Panc1 (cell line): ENCODE data around the gene MB21D2. TPM values are rescaled to one million over a fixed set of nuclear protein-coding genes. Genes with fewer than 3 reads are reported as not detected.
A peak's percentile ranks its signal among the peaks of the same experiment; 100 is the strongest.

ENCODE experiments used
- ATAC-seq: fragments of 200-7000 bp; cut with Tn5 transposase; 2 replicates; pipeline ENCODE4 v1.9.1; 2020; ENCODE audit warnings: mild to moderate bottlenecking, moderate library complexity
- BruUV-seq: library from RNA; stranded (reverse); fragments of 400-500 nt; replicated peaks from 2 replicates; lab custom pipeline; 2021; lab: Mats Ljungman, UMichigan
- CTCF ChIA-PET: fragments of 300-600 bp; sonication (Branson Sonifier 250); formaldehyde crosslinking; loops from one replicate; lab custom pipeline; 2022; ENCODE audit warnings: antibody characterized with exemption; lab: Charles Lee
- POLR2A ChIA-PET: fragments of 300-600 bp; sonication (Branson Sonifier 250); formaldehyde crosslinking; loops from one replicate; lab custom pipeline; 2022; ENCODE audit warnings: antibody characterized with exemption; lab: Charles Lee
- DNase-seq: peaks from one replicate; pipeline ENCODE4 v3.0.0-alpha.2; 2010; ENCODE audit warnings: low read depth, low spot score
- H3K27ac ChIP-seq: 2 replicates; pipeline ENCODE4 v1.5.1; 2011; ENCODE audit warnings: mild to moderate bottlenecking, low read length, inconsistent platforms
- H3K27me3 ChIP-seq: fragments of 200-500 bp; sonication (Bioruptor generic); 2 replicates; pipeline ENCODE4 v1.6.0; 2014; ENCODE audit warnings: low read length, inconsistent platforms; ENCODE audit not compliant: control insufficient read depth, insufficient read depth
- H3K36me3 ChIP-seq: fragments of 200-500 bp; sonication (Bioruptor generic); 2 replicates; pipeline ENCODE4 v1.5.1; 2014; ENCODE audit warnings: inconsistent platforms, mild to moderate bottlenecking, low read length, moderate library complexity; ENCODE audit not compliant: control insufficient read depth, insufficient read depth
- H3K4me1 ChIP-seq: 2 replicates; pipeline ENCODE4 v1.5.1; 2011; ENCODE audit warnings: inconsistent platforms, mild to moderate bottlenecking, low read length, moderate library complexity; ENCODE audit not compliant: control insufficient read depth, insufficient read depth
- H3K4me3 ChIP-seq, 2 experiments: 2 replicates each; pipeline ENCODE4 v1.5.1; 2011 to 2012; ENCODE audit warnings: low read depth in 2 of 2, low read length in 2 of 2, mild to moderate bottlenecking in 2 of 2, inconsistent platforms in 1 of 2, moderate library complexity in 1 of 2
- H3K9me3 ChIP-seq: fragments of 200-500 bp; sonication (Bioruptor generic); 2 replicates; pipeline ENCODE4 v1.5.1; 2014; ENCODE audit warnings: low read depth, mild to moderate bottlenecking, inconsistent platforms, low read length, moderate library complexity; ENCODE audit not compliant: control insufficient read depth, insufficient read depth
- POLR2AphosphoS5 ChIP-seq: IDR thresholded peaks from 2 replicates; pipeline ENCODE4 v1.6.1; 2012; ENCODE audit warnings: mild to moderate bottlenecking, low read depth, low read length, moderate library complexity
- SIN3A ChIP-seq: IDR thresholded peaks from 2 replicates; pipeline ENCODE4 v1.6.1; 2012; ENCODE audit warnings: low read depth, mild to moderate bottlenecking, low read length, moderate library complexity, borderline replicate concordance; ENCODE audit not compliant: insufficient read depth
- TCF7L2 ChIP-seq: IDR thresholded peaks from 2 replicates; pipeline ENCODE4 v1.6.1; 2011; ENCODE audit warnings: mild to moderate bottlenecking, low read depth, low read length, inconsistent platforms
- in situ Hi-C: cut with HindIII; loops from 2 replicates; pipeline ENCODE4 v1.10.0; 2016; ENCODE audit warnings: low sequenced_read_pairs, low pct_unique_long_range_greater_than_20kb
- intact Hi-C: fragments of 100-400 bp; cut with micrococcal nuclease; formaldehyde crosslinking; loops from one replicate; pipeline ENCODE4 v1.10.0; 2022; ENCODE audit not compliant: unreplicated experiment
- total RNA-seq: library from RNA; stranded (reverse); gene quantifications from one replicate; pipeline ENCODE4 v1.2.1, GENCODE V29; 2021; ENCODE audit not compliant: unreplicated experiment
- TF ChIP-seq, protein P1 (sequence below): fragments of 450-650 bp; IDR thresholded peaks from 2 replicates; pipeline ENCODE4 v1.5.1; 2017; ENCODE audit warnings: mild to moderate bottlenecking
- TF ChIP-seq, protein P2 (sequence below), 2 experiments: IDR thresholded peaks; 2 replicates each; pipeline ENCODE4 v1.6.1; 2011 to 2012; ENCODE audit warnings: low read depth in 2 of 2, control low read depth in 1 of 2, low read length in 1 of 2, mild to moderate bottlenecking in 1 of 2, moderate library complexity in 1 of 2; ENCODE audit not compliant: insufficient read depth in 1 of 2

MB21D2 gene
- total RNA-seq, 1 experiment from 2014 or later: 7.8 TPM

DNA sequence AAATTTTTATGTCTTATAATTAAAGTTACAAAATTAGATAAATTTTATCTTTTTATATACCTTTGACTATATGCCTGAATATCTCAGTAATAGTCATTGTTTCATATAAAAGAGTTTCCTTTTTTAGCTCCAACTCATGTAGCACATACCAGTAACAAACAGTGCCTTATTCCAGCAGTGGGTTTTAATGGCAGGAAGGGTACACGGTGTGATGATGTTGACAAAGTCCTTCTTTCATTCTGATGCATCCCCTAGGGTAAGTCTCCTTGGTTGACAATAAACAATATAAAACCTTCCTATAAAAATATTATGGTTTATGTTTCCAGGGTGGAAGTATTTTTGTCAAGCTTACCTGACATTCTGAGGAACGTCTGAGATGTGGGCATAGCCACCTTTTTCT is 113.2 kb downstream of the MB21D2 start:
- no peak for ATAC-seq
- CTCF ChIA-PET: no interaction called here

DNA sequence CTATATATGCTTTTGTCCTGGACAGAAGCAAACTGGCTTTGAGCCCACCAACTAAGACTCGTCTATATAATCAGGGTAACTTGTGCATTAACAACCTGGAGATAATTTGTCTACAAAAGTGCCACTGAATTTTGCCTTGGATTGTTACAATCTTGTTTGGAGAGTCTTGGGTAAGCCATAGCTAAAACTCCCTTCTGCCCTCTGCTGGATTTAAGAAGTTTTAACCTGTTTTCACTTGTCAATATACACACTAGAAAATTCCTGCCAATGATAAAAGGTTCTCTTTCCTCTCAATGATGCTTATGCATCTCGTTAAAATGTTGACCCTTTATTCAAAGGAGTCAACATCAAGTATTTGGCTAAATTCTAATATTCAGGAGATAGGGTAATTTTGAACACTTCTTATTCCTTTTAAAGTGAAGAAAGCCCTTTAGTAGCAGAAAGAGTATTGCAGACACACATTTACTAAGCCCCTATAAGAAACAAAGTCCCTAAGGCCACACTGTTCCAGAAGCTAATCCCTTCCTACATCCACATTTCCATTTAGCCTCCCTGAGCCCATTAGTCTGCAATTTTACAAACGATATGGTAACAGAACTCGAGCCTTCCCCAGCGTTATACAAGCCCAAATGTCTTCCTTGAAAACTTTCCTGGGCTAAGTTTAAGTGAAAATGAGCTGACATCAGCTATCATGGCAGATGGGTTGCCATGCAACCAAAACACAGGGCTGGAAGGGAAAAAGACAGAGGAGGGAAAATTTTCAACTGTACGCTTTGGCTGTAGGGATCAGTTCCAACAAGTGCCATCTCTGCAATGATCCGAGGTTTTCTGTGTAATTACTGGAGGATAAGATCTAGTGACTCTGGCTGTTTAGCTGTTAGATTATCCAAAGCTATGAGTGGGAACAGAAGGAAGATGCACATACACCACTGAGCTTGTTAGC is 114.4 kb downstream of the MB21D2 start:
- H3K4me3 ChIP-seq: no peak overlapping the region
- H3K36me3 ChIP-seq: no peaks in the 10 kb centered on the region
- POLR2A ChIA-PET: no interaction called here
- no peak overlapping the region for H3K27ac ChIP-seq
- BruUV-seq: no TSS peak
- DNase-seq (no peak), ATAC-seq (peak; percentile 83)
- no peaks in the 10 kb centered on the region for H3K4me1 ChIP-seq
- TF ChIP-seq, protein P1, sequence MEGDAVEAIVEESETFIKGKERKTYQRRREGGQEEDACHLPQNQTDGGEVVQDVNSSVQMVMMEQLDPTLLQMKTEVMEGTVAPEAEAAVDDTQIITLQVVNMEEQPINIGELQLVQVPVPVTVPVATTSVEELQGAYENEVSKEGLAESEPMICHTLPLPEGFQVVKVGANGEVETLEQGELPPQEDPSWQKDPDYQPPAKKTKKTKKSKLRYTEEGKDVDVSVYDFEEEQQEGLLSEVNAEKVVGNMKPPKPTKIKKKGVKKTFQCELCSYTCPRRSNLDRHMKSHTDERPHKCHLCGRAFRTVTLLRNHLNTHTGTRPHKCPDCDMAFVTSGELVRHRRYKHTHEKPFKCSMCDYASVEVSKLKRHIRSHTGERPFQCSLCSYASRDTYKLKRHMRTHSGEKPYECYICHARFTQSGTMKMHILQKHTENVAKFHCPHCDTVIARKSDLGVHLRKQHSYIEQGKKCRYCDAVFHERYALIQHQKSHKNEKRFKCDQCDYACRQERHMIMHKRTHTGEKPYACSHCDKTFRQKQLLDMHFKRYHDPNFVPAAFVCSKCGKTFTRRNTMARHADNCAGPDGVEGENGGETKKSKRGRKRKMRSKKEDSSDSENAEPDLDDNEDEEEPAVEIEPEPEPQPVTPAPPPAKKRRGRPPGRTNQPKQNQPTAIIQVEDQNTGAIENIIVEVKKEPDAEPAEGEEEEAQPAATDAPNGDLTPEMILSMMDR: peak; percentile 76; the same call in 1 of the 2 replicates
- no peak for TF ChIP-seq TCF7L2
- in situ Hi-C loops (no loop called here), intact Hi-C loops (loop anchor here (1.0 to 2.0 kb wide), 2 partner anchors 237 to 336 kb away; no protein-coding TSS in a partner anchor)
- H3K27me3 ChIP-seq: no peaks in the 10 kb centered on the region
- CTCF ChIA-PET: interaction anchor here (0.6 to 1.5 kb wide), 5 partner anchors 10 to 769 kb away, joined by 3 to 6 read pairs (median 3); no protein-coding TSS in a partner anchor
- H3K9me3 ChIP-seq: no peaks in the 10 kb centered on the region

More for the DNA sequence above, 113.2 kb downstream of the MB21D2 start:
- POLR2A ChIA-PET: interaction anchor here (0.6 kb wide), 1 partner anchor 31 kb away, joined by 6 read pairs; no protein-coding TSS in a partner anchor
- TF ChIP-seq TCF7L2 (no peak), POLR2AphosphoS5 (no peak), SIN3A (no peak)
- TF ChIP-seq, protein P1: no peak
- TF ChIP-seq, protein P2, sequence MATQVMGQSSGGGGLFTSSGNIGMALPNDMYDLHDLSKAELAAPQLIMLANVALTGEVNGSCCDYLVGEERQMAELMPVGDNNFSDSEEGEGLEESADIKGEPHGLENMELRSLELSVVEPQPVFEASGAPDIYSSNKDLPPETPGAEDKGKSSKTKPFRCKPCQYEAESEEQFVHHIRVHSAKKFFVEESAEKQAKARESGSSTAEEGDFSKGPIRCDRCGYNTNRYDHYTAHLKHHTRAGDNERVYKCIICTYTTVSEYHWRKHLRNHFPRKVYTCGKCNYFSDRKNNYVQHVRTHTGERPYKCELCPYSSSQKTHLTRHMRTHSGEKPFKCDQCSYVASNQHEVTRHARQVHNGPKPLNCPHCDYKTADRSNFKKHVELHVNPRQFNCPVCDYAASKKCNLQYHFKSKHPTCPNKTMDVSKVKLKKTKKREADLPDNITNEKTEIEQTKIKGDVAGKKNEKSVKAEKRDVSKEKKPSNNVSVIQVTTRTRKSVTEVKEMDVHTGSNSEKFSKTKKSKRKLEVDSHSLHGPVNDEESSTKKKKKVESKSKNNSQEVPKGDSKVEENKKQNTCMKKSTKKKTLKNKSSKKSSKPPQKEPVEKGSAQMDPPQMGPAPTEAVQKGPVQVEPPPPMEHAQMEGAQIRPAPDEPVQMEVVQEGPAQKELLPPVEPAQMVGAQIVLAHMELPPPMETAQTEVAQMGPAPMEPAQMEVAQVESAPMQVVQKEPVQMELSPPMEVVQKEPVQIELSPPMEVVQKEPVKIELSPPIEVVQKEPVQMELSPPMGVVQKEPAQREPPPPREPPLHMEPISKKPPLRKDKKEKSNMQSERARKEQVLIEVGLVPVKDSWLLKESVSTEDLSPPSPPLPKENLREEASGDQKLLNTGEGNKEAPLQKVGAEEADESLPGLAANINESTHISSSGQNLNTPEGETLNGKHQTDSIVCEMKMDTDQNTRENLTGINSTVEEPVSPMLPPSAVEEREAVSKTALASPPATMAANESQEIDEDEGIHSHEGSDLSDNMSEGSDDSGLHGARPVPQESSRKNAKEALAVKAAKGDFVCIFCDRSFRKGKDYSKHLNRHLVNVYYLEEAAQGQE (IDR thresholded peaks at IDR 0.05; ENCODE audit: insufficient read depth in 1 of 2, low read depth in 2 of 2, low read length in 1 of 2): no peak
- Histone ChIP-seq H3K4me1 (no peaks in the 10 kb centered on the region), H3K27ac (no peak overlapping the region), H3K27me3 (no peaks in the 10 kb centered on the region), H3K9me3 (no peaks in the 10 kb centered on the region), H3K4me3 (no peak overlapping the region), H3K36me3 (no peaks in the 10 kb centered on the region)
- no TSS peak for BruUV-seq
- intact Hi-C loops: no loop called here
- in situ Hi-C loops: no loop called here
- DNase-seq: no peak
